Kidney tubule cell (primary cell): ENCODE measurements around the gene RTBDN.

Experiments
- DNase-seq: peaks from one replicate; pipeline ENCODE4 v3.0.0-alpha.2; 2018; ENCODE audit warnings: low spot score

Gene RTBDN

GRCh38 chr19:12834566-12834943, at the start of gene RTBDN:
Gene RTBDN, minus strand, starts transcription at chr19:12834579. Its CDS starts 4,600 bp downstream, at chr19:12829979.
- DNase-seq = no peak

GRCh38 chr19:12882589-12882988, 48.2 kb upstream of the RTBDN start:
- no peak for DNase-seq

GRCh38 chr19:12881172-12881808, 46.9 kb upstream of the RTBDN start, which contains the start of gene DNASE2:
Gene DNASE2, minus strand, starts transcription at chr19:12881449. Its CDS starts 74 bp downstream, at chr19:12881375.
- DNase-seq = peak; percentile 93

DNA sequence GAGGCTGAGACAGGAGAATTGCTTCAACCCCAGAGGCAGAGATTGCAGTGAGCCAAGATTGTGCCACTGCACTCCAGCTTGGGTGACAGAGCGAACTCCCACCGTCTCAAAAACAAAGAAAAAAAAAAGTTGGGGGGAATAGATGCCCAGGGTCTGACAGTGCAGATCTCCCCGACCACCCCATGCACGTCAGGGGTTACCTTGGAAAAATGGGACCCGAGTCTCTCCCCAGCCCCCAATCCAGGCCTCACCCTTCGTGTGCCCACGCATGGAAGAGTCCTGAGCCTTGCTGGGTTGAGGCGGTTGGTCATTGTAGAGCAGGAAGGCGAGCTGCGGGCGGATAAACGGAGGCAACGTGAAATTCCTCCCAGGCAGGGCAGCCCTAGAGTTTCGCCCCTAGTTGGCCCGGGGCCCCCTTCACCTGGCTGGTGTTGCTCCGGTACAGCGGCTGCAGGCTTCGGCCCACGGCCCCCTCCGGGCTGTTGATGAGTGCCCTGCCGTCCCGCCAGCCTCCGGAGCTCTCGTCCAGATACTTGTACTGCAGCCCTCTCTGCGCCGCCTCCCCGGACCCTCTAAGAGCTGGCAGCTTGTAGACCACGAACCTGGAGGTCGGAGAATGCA, 46.3 kb upstream of the RTBDN start:
- peak; percentile 25 for DNase-seq

DNA sequence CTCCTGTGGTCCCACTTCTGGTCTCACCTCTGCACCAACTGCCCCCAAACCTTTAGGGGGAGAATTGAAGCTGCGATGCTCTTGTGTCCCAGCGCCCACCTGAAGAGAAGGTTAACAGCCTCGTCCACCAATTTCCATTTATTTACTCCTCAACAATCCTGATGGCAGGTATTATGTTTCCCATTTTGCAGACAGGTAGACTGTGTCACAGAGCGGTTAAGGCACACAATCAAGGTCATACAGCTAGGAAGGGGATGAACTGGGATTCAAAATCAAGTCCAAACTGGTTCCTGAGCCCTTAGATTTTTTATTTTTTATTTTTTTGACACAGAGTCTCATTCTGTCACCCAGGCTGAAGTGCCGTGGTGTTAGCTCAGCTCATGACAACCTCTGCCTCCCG, 40.7 kb upstream of the RTBDN start:
- DNase-seq = no peak

GRCh38 chr19:12873891-12874745, 39.7 kb upstream of the RTBDN start:
- no peak for DNase-seq

- DNase-seq = peak; percentile 67
These were observed 38.8 kb upstream of the RTBDN start for GRCh38 chr19:12872941-12873890.

GRCh38 chr19:12872255-12872654, 37.9 kb upstream of the RTBDN start:
- no peak for DNase-seq

DNA sequence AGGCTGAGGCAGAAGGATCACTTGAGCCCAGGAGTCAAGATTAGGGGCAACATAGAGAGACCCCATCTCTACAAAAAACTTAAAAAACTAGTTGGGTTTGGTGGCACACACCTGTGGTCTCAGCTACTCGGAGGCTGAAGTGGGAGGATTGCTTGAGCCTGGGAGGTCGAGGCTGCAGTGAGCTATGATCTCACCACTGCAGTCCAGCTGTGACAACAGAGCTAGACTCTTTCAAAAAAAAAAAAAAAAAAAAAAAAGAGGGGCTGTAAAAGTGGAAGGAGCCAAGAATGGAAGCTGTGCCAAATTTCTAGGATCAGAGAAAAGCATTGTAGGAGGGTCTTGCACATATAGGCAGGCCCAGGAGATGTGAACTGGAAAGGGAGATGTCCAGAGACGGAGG, 37.3 kb upstream of the RTBDN start:
- DNase-seq = no peak

GRCh38 chr19:12868540-12869112, 34.2 kb upstream of the RTBDN start:
- no peak for DNase-seq

DNA sequence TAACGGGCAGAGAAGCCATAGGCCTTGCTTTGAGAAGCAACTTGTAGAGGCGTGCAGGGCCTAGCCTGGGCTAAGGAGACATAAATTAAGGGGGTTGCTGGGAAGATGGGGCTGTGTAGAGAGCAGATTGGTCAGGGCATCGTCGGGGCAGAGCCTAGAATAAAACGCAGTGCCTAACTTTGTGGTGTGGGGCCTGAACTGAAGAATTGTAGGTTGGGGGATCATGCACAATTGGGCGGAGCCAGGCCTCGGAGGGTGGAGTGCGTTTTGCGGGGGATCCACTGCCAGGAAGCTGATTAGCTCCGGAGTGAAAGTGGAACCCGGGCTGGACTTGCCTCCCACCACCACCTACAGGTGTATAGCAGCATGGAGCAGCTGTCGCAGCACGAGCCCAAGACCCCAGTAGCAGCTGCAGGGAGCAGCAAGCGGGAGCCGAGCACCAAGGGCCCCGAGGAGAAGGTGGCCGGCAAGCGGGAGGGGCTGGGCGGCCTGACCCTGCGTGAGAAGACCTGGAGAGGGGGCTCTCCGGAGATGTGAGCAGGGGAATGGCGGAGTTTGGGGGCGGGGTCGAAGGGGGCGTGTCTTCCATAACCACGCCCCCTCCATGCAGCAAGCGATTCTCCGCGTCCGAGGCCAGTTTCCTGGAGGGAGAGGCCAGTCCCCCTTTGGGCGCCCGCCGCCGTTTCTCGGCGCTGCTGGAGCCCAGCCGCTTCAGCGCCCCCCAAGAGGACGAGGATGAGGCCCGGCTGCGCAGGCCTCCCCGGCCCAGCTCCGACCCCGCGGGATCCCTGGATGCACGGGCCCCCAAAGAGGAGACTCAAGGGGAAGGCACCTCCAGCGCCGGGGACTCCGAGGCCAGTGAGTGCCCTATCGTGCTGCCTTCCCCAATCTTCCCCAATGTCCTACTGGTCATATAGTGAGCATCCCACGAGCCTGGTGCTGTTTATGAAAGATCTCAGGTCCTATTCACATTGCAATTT, 33.0 kb upstream of the RTBDN start:
- peak; percentile 61 for DNase-seq

DNA sequence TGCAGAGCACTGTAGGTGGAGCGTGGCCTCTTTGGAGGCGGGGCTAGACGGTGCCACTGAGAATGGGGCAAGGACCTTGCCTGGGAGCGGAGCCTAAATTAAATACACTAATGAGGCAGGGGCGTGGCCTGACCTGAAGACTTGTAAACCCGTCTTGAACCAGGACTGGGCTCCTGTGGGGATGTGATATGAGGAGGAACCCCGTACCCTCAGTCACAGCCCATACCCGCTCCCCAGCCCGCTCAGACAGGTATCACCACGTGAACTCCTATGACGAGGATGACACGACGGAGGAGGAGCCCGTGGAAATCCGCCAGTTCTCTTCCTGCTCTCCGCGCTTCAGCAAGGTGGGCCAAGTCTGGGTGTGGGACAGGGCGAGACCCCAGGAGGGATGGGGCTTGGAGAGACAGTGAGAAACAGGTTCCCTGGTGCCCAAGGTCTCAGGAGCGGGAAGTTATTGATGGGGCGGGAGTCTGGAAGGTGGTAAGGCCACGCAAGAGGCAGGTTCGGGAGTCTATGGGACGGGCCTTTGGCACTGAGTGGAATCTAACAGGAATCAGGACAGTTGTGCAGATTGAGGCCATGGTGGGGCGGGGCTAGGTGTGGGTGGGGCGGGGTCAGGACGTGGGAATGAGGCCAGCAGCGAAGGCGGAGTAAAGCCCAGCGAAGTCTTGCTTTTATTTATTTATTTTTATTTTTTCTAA, 32.2 kb upstream of the RTBDN start:
- DNase-seq = no peak

GRCh38 chr19:12865746-12866415, 31.5 kb upstream of the RTBDN start:
- no peak for DNase-seq

- no peak for DNase-seq
These were observed 30.6 kb upstream of the RTBDN start for GRCh38 chr19:12864721-12865715.

DNA sequence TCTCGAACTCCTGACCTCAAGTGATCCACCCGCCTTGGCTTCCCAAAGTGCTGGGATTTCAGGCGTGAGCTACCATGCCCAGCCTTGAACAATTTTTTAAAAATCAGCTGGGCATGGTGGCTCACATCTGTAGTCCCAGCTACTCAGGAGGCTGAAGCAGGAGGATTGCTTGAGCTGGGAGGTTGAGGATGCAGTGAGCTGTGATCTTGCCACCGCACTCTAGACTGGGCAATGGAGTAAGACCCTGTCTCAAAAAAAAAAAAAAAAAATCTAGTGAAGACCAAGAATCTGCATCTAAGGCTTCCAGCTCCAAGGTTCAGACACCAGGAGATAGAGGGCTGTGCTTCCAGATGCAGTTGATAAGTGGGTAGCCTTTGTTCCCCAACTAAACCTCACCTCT, 29.8 kb upstream of the RTBDN start:
- no peak for DNase-seq

- DNase-seq = no peak
These were observed 25.2 kb upstream of the RTBDN start for GRCh38 chr19:12859546-12859945.

GRCh38 chr19:12858041-12858928, 23.9 kb upstream of the RTBDN start:
- DNase-seq = no peak
